A673 (cell line): Measurements from ENCODE around the gene PIGC. TPM values are rescaled to one million over a fixed set of nuclear protein-coding genes. Genes with fewer than 3 reads are reported as not detected.

Source experiments
- BruUV-seq: library from RNA; stranded (reverse); fragments of 400-500 nt; replicated peaks from 2 replicates; lab custom pipeline; 2021; lab: Mats Ljungman, UMichigan
- CTCF ChIA-PET: fragments of 300-600 bp; sonication (Branson Sonifier 250); formaldehyde crosslinking; loops from one replicate; lab custom pipeline; 2022; ENCODE audit warnings: antibody characterized with exemption; lab: Charles Lee
- POLR2A ChIA-PET: fragments of 300-600 bp; sonication (Branson Sonifier 250); formaldehyde crosslinking; loops from one replicate; lab custom pipeline; 2022; ENCODE audit warnings: antibody characterized with exemption; ENCODE audit not compliant: low non-redundant PET; lab: Charles Lee
- DNase-seq: peaks from one replicate; pipeline ENCODE4 v3.0.0-alpha.2; 2015; ENCODE audit warnings: low spot score
- H3K27ac ChIP-seq: fragments of 200-600 bp; sonication (generic); 2 replicates; pipeline ENCODE4 v1.5.1; 2016; ENCODE audit warnings: mixed run types, low read depth, mild to moderate bottlenecking, mixed read lengths, antibody characterized with exemption, low read length; ENCODE audit not compliant: poor library complexity, severe bottlenecking
- H3K27me3 ChIP-seq: fragments of 200-600 bp; sonication (generic); replicated peaks from 2 replicates; pipeline ENCODE4 v1.6.1; 2017; ENCODE audit warnings: mixed run types, low read depth, mild to moderate bottlenecking, mixed read lengths, antibody characterized with exemption, low read length; ENCODE audit not compliant: insufficient read depth, poor library complexity
- H3K36me3 ChIP-seq: fragments of 200-600 bp; sonication (generic); 2 replicates; pipeline ENCODE4 v1.6.1; 2016; ENCODE audit warnings: mixed run types, mild to moderate bottlenecking, mixed read lengths, antibody characterized with exemption, low read length; ENCODE audit not compliant: insufficient read depth, poor library complexity, severe bottlenecking
- H3K4me1 ChIP-seq: fragments of 200-600 bp; sonication (generic); 2 replicates; pipeline ENCODE4 v1.6.1; 2017; ENCODE audit warnings: mixed run types, mild to moderate bottlenecking, mixed read lengths, antibody characterized with exemption, low read length; ENCODE audit not compliant: insufficient read depth, poor library complexity, severe bottlenecking
- H3K4me3 ChIP-seq: fragments of 200-600 bp; sonication (generic); 2 replicates; pipeline ENCODE4 v1.5.1; 2016; ENCODE audit warnings: low read depth, mixed run types, mild to moderate bottlenecking, mixed read lengths, low read length; ENCODE audit not compliant: poor library complexity, severe bottlenecking
- H3K9me3 ChIP-seq: fragments of 200-600 bp; sonication (generic); 2 replicates; pipeline ENCODE4 v1.6.1; 2016; ENCODE audit warnings: mixed run types, low read depth, mild to moderate bottlenecking, mixed read lengths, antibody characterized with exemption, low read length; ENCODE audit not compliant: poor library complexity, severe bottlenecking
- EZH2 ChIP-seq: fragments of 200-600 bp; sonication (generic); IDR thresholded peaks from 2 replicates; pipeline ENCODE4 v1.6.1; 2017; ENCODE audit warnings: borderline replicate concordance, low read depth, mild to moderate bottlenecking, mixed read lengths, antibody characterized with exemption, low read length; ENCODE audit not compliant: poor library complexity, severe bottlenecking
- intact Hi-C: fragments of 100-400 bp; cut with micrococcal nuclease; formaldehyde crosslinking; loops from one replicate; pipeline ENCODE4 v1.10.0; 2022; ENCODE audit not compliant: unreplicated experiment
- total RNA-seq: library from RNA; stranded (reverse); gene quantifications from 2 replicates; pipeline ENCODE4 v1.2.3, GENCODE V29; 2021
- TF ChIP-seq, protein P1 (sequence below): fragments of 300-800, 200-600 bp; sonication (generic); conservative IDR thresholded peaks from 2 replicates; pipeline ENCODE4 v1.5.1; 2017; ENCODE audit warnings: low read depth, mild to moderate bottlenecking, antibody characterized with exemption, low read length, moderate library complexity, mixed read lengths

The PIGC gene
- total RNA-seq, 1 experiment from 2014 or later: 21.0 TPM

DNA sequence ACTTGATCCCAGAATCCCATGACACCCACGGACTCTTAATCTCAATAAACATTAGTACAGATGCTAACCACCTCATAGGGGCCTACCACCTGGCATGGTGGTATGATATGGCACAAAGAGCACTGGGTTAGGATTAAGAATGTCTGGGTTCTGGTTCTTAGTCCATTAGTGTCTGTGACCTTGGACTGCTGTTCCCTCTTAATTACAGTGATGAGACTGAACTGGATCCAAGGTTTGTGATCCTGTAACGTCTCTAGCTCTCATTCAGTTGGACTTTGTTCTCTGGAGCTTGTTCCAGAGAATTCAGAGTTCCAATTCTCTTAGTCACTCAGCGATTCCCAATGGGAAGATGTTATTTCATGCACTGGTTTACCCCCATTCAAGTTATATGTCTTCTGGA, 23.6 kb upstream of the PIGC start:
- no peak for DNase-seq
- no TSS peak for BruUV-seq
- intact Hi-C loops: no loop called here
- ChIA-PET POLR2A (no interaction called here), CTCF (no interaction called here)
- no peak for TF ChIP-seq EZH2
- TF ChIP-seq, protein P1, sequence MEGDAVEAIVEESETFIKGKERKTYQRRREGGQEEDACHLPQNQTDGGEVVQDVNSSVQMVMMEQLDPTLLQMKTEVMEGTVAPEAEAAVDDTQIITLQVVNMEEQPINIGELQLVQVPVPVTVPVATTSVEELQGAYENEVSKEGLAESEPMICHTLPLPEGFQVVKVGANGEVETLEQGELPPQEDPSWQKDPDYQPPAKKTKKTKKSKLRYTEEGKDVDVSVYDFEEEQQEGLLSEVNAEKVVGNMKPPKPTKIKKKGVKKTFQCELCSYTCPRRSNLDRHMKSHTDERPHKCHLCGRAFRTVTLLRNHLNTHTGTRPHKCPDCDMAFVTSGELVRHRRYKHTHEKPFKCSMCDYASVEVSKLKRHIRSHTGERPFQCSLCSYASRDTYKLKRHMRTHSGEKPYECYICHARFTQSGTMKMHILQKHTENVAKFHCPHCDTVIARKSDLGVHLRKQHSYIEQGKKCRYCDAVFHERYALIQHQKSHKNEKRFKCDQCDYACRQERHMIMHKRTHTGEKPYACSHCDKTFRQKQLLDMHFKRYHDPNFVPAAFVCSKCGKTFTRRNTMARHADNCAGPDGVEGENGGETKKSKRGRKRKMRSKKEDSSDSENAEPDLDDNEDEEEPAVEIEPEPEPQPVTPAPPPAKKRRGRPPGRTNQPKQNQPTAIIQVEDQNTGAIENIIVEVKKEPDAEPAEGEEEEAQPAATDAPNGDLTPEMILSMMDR: no peak
- Histone ChIP-seq H3K9me3 (no peaks in the 10 kb centered on the region), H3K27ac (no peak overlapping the region), H3K4me3 (no peak overlapping the region), H3K4me1 (no peaks in the 10 kb centered on the region), H3K36me3 (no peaks in the 10 kb centered on the region), H3K27me3 (no peaks in the 10 kb centered on the region)

DNA sequence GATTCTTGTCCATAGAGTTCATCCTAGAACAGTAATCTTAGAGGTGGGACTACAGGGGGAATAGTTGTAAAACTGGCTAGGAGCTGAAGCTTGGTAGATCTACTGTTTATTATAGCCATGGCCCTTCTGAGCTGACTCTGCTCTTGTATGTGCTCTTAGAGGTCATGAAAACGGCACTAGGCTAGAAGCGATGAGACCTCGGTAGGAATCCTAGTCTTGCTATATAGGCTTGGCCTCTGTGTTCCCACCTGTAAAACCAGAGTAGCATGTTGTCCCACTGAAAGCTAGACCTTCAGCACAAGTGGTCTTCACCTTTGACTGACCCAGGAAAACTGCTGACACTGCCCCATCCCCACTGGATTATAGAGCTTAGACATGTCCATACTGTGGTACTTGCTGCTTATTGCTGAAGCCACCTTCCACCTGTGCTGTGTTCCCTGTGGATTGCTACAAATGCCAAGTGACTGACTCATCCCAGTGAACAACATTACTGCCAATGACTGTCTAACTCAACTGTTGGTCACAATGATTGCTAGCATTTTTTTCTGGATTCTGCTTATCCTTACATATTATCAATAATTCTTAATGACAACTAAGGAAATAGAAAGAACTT, 23.0 kb upstream of the PIGC start:
- no TSS peak for BruUV-seq
- CTCF ChIA-PET: no interaction called here
- intact Hi-C loops: no loop called here

GRCh38 chr1:172465617-172466016, 21.7 kb upstream of the PIGC start:
- intact Hi-C loops: no loop called here
- TF ChIP-seq, protein P1: no peak
- TF ChIP-seq EZH2: no peak

More for the DNA sequence above, 23.0 kb upstream of the PIGC start:
- POLR2A ChIA-PET: no interaction called here
- Histone ChIP-seq H3K36me3 (no peaks in the 10 kb centered on the region), H3K9me3 (no peaks in the 10 kb centered on the region), H3K27me3 (no peaks in the 10 kb centered on the region), H3K4me3 (no peak overlapping the region), H3K4me1 (no peaks in the 10 kb centered on the region), H3K27ac (no peak overlapping the region)
- no peak for DNase-seq
- no peak for TF ChIP-seq EZH2
- TF ChIP-seq, protein P1: no peak

More at GRCh38 chr1:172465617-172466016, 21.7 kb upstream of the PIGC start:
- no peak overlapping the region for H3K27ac ChIP-seq
- CTCF ChIA-PET: interaction anchor here (0.6 kb wide), 1 partner anchor 765 kb away, joined by 3 read pairs; no protein-coding TSS in a partner anchor
- POLR2A ChIA-PET: no interaction called here
- no peaks in the 10 kb centered on the region for H3K4me1 ChIP-seq
- no peaks in the 10 kb centered on the region for H3K27me3 ChIP-seq
- no peaks in the 10 kb centered on the region for H3K9me3 ChIP-seq
- no TSS peak for BruUV-seq
- H3K4me3 ChIP-seq: no peak overlapping the region
- no peaks in the 10 kb centered on the region for H3K36me3 ChIP-seq
- DNase-seq: no peak
